ENCODE measurements around the gene COL19A1.

- TF ChIP-seq CTCF (IDR thresholded peaks at IDR 0.05) (no peak), POLR2A (IDR thresholded peaks at IDR 0.05) (no peak), EP300 (IDR thresholded peaks at IDR 0.05) (no peak)
Measured at GRCh38 chr6:70107852-70108629, 241.7 kb downstream of the COL19A1 start.

Data from ovary (tissue), 3 donors.